Omental fat pad (tissue), 4 donors: ENCODE results near the gene FARP2. TPM values are rescaled to one million over a fixed set of nuclear protein-coding genes. Genes with fewer than 3 reads are reported as not detected.
"Not testable (repeated sequence)": the region's sequence is repeated elsewhere in the genome, so short reads cannot be mapped to it uniquely, and the experiment has no call there.

ENCODE experiments used
- ATAC-seq: fragments of 150-250 bp; one replicate; pipeline ENCODE4 v1.9.1; 2016; ENCODE audit warnings: mild to moderate bottlenecking, moderate library complexity; ENCODE audit not compliant: low FRiP score
- DNase-seq: peaks from one replicate; pipeline ENCODE4 v3.0.0-alpha.2; 2019; ENCODE audit warnings: low spot score
- CTCF ChIP-seq, 3 donors: fragments of 450-650 bp; IDR thresholded peaks; one replicate each; pipeline ENCODE4 v1.5.1; 2016 to 2017; ENCODE audit warnings: antibody characterized with exemption in 3 of 3, mild to moderate bottlenecking in 3 of 3, moderate library complexity in 2 of 3
- total RNA-seq, 4 donors: library from RNA; depleted of rRNA; stranded (reverse); fragments of >200 nt; gene quantifications; one replicate each; pipeline ENCODE4 v1.1.0, GENCODE V29; 2016

The FARP2 gene
- total RNA-seq, 4 donors from 2014 or later = 27.6 to 65.8 (median 34.1) TPM

GRCh38 chr2:241443486-241444223 is 87.6 kb downstream of the FARP2 start:
- peak; percentile 50 for DNase-seq
- no peak for ATAC-seq

GRCh38 chr2:241445426-241445825 is 89.3 kb downstream of the FARP2 start:
- DNase-seq (no peak), ATAC-seq (no peak)
- TF ChIP-seq CTCF (IDR thresholded peaks at IDR 0.05) = no peak

More at GRCh38 chr2:241443486-241444223, 87.6 kb downstream of the FARP2 start:
- TF ChIP-seq CTCF (IDR thresholded peaks at IDR 0.05) = no peak

- ATAC-seq, DNase-seq: not testable (repeated sequence)
Measured at GRCh38 chr2:241450092-241450491, 94.0 kb downstream of the FARP2 start.

GRCh38 chr2:241451840-241452506 is 95.9 kb downstream of the FARP2 start:
- ATAC-seq (no peak), DNase-seq (no peak)
- TF ChIP-seq CTCF (IDR thresholded peaks at IDR 0.05) = no peak

GRCh38 chr2:241453919-241454318 is 97.8 kb downstream of the FARP2 start:
- ATAC-seq, DNase-seq: not testable (repeated sequence)

GRCh38 chr2:241454837-241455485 is 98.9 kb downstream of the FARP2 start:
- ATAC-seq = no peak
- no peak for TF ChIP-seq CTCF (IDR thresholded peaks at IDR 0.05)
- no peak for DNase-seq

GRCh38 chr2:241456546-241456945 is 100.5 kb downstream of the FARP2 start:
- no peak for ATAC-seq
- no peak for TF ChIP-seq CTCF (IDR thresholded peaks at IDR 0.05)
- DNase-seq = no peak

GRCh38 chr2:241458687-241459086 is 102.6 kb downstream of the FARP2 start:
- ATAC-seq (no peak), DNase-seq (no peak)
- no peak for TF ChIP-seq CTCF (IDR thresholded peaks at IDR 0.05)
